ENCODE measurements around the gene PLA2G4E.

Gene PLA2G4E

GRCh38 chr15:41978534-41978933 lies 42.3 kb downstream of the PLA2G4E start:
- H3K4me3 ChIP-seq (ENCODE audit: insufficient read depth, low read depth, low read length): no peak overlapping the region
- H3K27ac ChIP-seq (ENCODE audit: insufficient read depth, low read depth, low read length, poor library complexity, severe bottlenecking): no peak overlapping the region
- no peaks in the 10 kb centered on the region for H3K36me3 ChIP-seq (ENCODE audit: control insufficient read depth, insufficient read depth, low read length)
- H3K27me3 ChIP-seq (ENCODE audit: control insufficient read depth, insufficient read depth, low read length, poor library complexity, severe bottlenecking): no peaks in the 10 kb centered on the region
- 86 to 92% methylated on average over 4 of the region's 4 CpGs for WGBS, 2 experiments
- H3K9me3 ChIP-seq (ENCODE audit: control insufficient read depth, low read length): no peaks in the 10 kb centered on the region
- H3K4me1 ChIP-seq (ENCODE audit: control insufficient read depth, insufficient read depth, low read length): no peaks in the 10 kb centered on the region

GRCh38 chr15:41977757-41978383 lies 43.0 kb downstream of the PLA2G4E start:
- H3K36me3 ChIP-seq (ENCODE audit: control insufficient read depth, insufficient read depth, low read length): no peaks in the 10 kb centered on the region
- no peaks in the 10 kb centered on the region for H3K9me3 ChIP-seq (ENCODE audit: control insufficient read depth, low read length)
- H3K4me3 ChIP-seq (ENCODE audit: insufficient read depth, low read depth, low read length): no peak overlapping the region
- H3K4me1 ChIP-seq (ENCODE audit: control insufficient read depth, insufficient read depth, low read length): no peaks in the 10 kb centered on the region
- H3K27ac ChIP-seq (ENCODE audit: insufficient read depth, low read depth, low read length, poor library complexity, severe bottlenecking): no peak overlapping the region
- 90 to 94% methylated on average over 5 to 6 of the region's 6 CpGs for WGBS, 2 experiments
- no peaks in the 10 kb centered on the region for H3K27me3 ChIP-seq (ENCODE audit: control insufficient read depth, insufficient read depth, low read length, poor library complexity, severe bottlenecking)

DNA sequence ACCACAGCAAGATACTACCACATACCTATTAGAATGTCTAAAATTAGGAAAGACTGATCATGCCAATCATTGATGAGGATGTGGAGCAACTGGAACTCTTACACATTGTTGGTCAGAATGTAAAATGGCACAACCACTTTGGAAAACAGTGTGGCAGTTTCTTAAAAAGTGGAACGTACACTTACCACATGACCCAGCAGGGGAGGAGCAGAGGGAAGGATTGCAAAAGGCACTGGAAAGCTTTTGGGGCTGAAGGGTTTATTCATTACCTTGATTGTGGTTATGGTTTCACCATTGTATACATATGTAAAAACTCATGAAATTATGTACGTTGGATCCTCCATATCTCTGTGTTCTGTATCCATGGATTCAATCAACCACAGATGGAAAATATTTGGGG lies 45.2 kb downstream of the PLA2G4E start:
- Histone ChIP-seq H3K27me3 (ENCODE audit: control insufficient read depth, insufficient read depth, low read length, poor library complexity, severe bottlenecking) (no peaks in the 10 kb centered on the region), H3K36me3 (ENCODE audit: control insufficient read depth, insufficient read depth, low read length) (no peaks in the 10 kb centered on the region), H3K9me3 (ENCODE audit: control insufficient read depth, low read length) (no peaks in the 10 kb centered on the region), H3K4me1 (ENCODE audit: control insufficient read depth, insufficient read depth, low read length) (peaks cover 6% of the 10 kb centered on the region), H3K27ac (ENCODE audit: insufficient read depth, low read depth, low read length, poor library complexity, severe bottlenecking) (no peak overlapping the region), H3K4me3 (ENCODE audit: insufficient read depth, low read depth, low read length) (no peak overlapping the region)
- 80 to 88% methylated on average over 1 to 2 of the region's 2 CpGs for WGBS, 2 experiments

GRCh38 chr15:41974041-41974440 lies 46.8 kb downstream of the PLA2G4E start:
- Histone ChIP-seq H3K9me3 (ENCODE audit: control insufficient read depth, low read length) (no peaks in the 10 kb centered on the region), H3K36me3 (ENCODE audit: control insufficient read depth, insufficient read depth, low read length) (no peaks in the 10 kb centered on the region), H3K27me3 (ENCODE audit: control insufficient read depth, insufficient read depth, low read length, poor library complexity, severe bottlenecking) (no peaks in the 10 kb centered on the region), H3K4me1 (ENCODE audit: control insufficient read depth, insufficient read depth, low read length) (peaks cover 6% of the 10 kb centered on the region), H3K4me3 (ENCODE audit: insufficient read depth, low read depth, low read length) (no peak overlapping the region), H3K27ac (ENCODE audit: insufficient read depth, low read depth, low read length, poor library complexity, severe bottlenecking) (no peak overlapping the region)
- WGBS, 2 experiments: 86 to 93% methylated on average over 1 of the region's 1 CpG

DNA sequence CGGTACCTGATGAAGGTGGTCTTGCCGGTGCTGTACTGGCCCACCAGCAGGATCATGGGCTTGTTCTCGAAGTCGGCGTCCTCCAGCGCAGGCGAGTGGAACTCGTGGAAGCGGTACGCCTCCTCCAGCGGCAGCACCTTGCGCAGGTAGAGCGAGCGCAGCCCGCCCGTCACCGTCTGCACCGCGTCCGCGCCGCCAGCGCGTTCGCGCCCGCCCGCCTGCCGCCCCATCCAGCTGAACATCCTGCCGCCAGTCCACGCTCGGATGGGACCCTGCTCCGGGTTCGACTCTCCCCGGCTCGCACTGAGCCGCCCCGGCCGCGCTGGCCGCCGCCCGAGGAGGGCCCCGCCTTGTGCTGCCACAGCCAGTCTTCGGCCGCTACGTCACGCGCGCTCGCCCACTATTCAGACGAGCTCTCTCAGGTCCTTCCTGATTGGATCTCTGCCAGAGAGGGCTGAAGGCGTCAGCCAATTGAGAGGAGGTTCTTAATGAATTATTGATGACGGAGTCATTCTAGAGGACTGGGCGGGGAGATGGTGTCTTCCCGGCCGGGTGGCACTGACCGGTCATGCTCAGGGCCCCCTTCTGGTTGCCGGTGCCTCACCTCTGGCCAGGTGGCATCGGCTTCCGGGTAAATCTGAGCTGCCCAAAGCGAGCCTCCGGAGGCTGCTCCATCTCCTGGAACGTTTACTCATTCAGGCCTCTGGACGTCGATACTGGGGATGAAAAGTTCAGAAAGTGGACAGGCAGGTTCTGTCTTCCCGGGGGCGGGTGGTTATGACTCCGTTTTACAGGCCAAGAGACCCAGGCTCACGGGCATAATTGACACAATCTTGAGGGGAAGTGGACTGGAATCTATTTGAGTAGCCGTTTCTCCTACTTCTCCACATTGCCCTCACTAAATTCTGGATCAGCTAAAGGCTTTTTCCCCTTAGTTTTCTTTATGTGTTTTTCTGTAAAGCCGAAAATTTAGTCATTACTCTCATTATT lies 48.3 kb downstream of the PLA2G4E start, which contains the start of gene EHD4:
Gene EHD4 (minus strand): TSS at position 305 of the 990 bp plus-strand sequence. CDS start 63 bp downstream, at position 242.
- Histone ChIP-seq H3K27ac (ENCODE audit: insufficient read depth, low read depth, low read length, poor library complexity, severe bottlenecking) (no peak within 1 kb of the TSS), H3K36me3 (ENCODE audit: control insufficient read depth, insufficient read depth, low read length) (no peaks in the 10 kb centered on the region), H3K4me3 (ENCODE audit: insufficient read depth, low read depth, low read length) (peak within 1 kb of the TSS; percentile 79), H3K27me3 (ENCODE audit: control insufficient read depth, insufficient read depth, low read length, poor library complexity, severe bottlenecking) (no peaks in the 10 kb centered on the region), H3K4me1 (ENCODE audit: control insufficient read depth, insufficient read depth, low read length) (peaks cover 6% of the 10 kb centered on the region), H3K9me3 (ENCODE audit: control insufficient read depth, low read length) (no peaks in the 10 kb centered on the region)
- WGBS, 2 experiments: 2 to 3% methylated on average over 72 of the region's 72 CpGs

- H3K36me3 ChIP-seq (ENCODE audit: control insufficient read depth, insufficient read depth, low read length): no peaks in the 10 kb centered on the region
- peak overlapping the region; percentile 79 for H3K4me3 ChIP-seq (ENCODE audit: insufficient read depth, low read depth, low read length)
- WGBS, 2 experiments: 1% methylated on average over 46 of the region's 46 CpGs
- no peaks in the 10 kb centered on the region for H3K27me3 ChIP-seq (ENCODE audit: control insufficient read depth, insufficient read depth, low read length, poor library complexity, severe bottlenecking)
- no peaks in the 10 kb centered on the region for H3K9me3 ChIP-seq (ENCODE audit: control insufficient read depth, low read length)
- H3K27ac ChIP-seq (ENCODE audit: insufficient read depth, low read depth, low read length, poor library complexity, severe bottlenecking): no peak overlapping the region
- peaks cover 6% of the 10 kb centered on the region for H3K4me1 ChIP-seq (ENCODE audit: control insufficient read depth, insufficient read depth, low read length)
Measured at GRCh38 chr15:41971895-41972252, 49.0 kb downstream of the PLA2G4E start.

DNA sequence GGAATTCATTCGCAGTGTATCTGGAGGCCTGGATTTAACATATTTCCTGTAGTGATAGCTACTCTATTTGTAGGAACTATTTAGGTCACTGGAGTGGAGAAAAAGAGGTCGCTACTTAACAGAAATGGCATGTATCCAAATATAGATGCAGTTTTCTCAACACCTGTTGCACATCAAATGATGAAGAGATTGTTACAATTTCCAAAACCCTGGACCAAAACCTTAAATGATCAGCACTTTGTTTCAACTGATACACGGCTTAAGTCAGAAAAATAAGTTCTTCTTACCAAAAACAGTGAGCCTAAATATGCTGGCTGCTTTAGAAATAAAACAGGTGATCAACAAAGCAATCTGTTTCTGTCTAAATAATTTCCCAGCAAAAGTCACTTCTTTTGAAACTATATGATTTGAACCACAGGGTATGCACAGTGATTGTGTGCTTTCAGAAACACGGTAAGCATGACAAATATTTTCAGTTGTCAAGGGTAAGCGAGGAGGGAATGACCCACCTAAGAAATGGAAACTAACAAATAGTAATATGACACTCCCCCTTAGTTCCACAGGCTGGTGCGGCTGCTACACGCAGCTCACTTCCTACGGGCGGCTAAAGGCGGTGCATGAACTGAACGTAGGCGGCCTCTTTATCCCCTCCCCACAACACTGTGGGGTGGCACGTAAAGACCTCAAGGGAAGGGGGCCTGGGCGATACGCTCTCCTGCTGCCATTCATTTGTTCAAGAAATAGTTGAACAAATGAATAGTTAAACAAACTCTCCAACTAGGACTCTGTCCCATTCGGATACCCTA lies 49.5 kb downstream of the PLA2G4E start:
- H3K27me3 ChIP-seq (ENCODE audit: control insufficient read depth, insufficient read depth, low read length, poor library complexity, severe bottlenecking): no peaks in the 10 kb centered on the region
- H3K27ac ChIP-seq (ENCODE audit: insufficient read depth, low read depth, low read length, poor library complexity, severe bottlenecking): no peak overlapping the region
- peak overlapping the region; percentile 79 for H3K4me3 ChIP-seq (ENCODE audit: insufficient read depth, low read depth, low read length)
- no peaks in the 10 kb centered on the region for H3K36me3 ChIP-seq (ENCODE audit: control insufficient read depth, insufficient read depth, low read length)
- 14 to 15% methylated on average over 16 of the region's 16 CpGs for WGBS, 2 experiments
- no peaks in the 10 kb centered on the region for H3K9me3 ChIP-seq (ENCODE audit: control insufficient read depth, low read length)
- H3K4me1 ChIP-seq (ENCODE audit: control insufficient read depth, insufficient read depth, low read length): peaks cover 6% of the 10 kb centered on the region

- Histone ChIP-seq H3K9me3 (ENCODE audit: control insufficient read depth, low read length) (no peaks in the 10 kb centered on the region), H3K36me3 (ENCODE audit: control insufficient read depth, insufficient read depth, low read length) (no peaks in the 10 kb centered on the region), H3K27ac (ENCODE audit: insufficient read depth, low read depth, low read length, poor library complexity, severe bottlenecking) (no peak overlapping the region), H3K4me3 (ENCODE audit: insufficient read depth, low read depth, low read length) (no peak overlapping the region), H3K27me3 (ENCODE audit: control insufficient read depth, insufficient read depth, low read length, poor library complexity, severe bottlenecking) (no peaks in the 10 kb centered on the region), H3K4me1 (ENCODE audit: control insufficient read depth, insufficient read depth, low read length) (peaks cover 6% of the 10 kb centered on the region)
- WGBS, 2 experiments: 94 to 100% methylated on average over 1 of the region's 1 CpG
Measured at GRCh38 chr15:41970456-41970855, 50.4 kb downstream of the PLA2G4E start.

DNA sequence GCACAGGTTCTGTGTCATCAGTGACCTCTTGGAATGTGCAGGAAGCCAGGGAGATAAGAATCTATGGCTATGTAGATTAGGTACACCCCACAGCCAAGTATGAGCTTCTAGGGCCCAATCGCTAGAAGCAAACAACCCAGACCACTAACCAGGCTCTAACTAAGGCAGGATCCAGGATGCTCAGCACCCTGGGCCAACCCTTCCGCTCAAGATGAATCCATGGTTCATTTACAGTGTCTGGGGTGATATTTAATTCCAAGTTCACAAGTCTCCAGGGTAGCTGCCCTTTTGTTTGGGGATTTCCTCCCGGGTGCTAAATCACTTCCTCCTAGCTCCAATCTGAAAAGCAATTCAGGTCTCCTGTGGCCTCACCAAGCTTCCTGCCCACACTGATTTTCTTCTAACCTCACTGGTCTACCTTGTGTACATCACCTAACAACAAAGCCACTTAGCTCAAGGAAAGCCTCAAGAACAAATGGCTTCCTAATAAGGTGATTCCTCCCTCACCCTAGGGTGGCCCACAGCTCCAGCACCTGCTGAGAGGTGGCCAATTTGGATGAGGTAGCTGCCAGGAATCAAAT lies 50.9 kb downstream of the PLA2G4E start:
- no peak overlapping the region for H3K4me3 ChIP-seq (ENCODE audit: insufficient read depth, low read depth, low read length)

More for the DNA sequence above, 50.9 kb downstream of the PLA2G4E start:
- H3K27ac ChIP-seq (ENCODE audit: insufficient read depth, low read depth, low read length, poor library complexity, severe bottlenecking): no peak overlapping the region
- peaks cover 6% of the 10 kb centered on the region for H3K4me1 ChIP-seq (ENCODE audit: control insufficient read depth, insufficient read depth, low read length)
- H3K27me3 ChIP-seq (ENCODE audit: control insufficient read depth, insufficient read depth, low read length, poor library complexity, severe bottlenecking): no peaks in the 10 kb centered on the region
- no peaks in the 10 kb centered on the region for H3K36me3 ChIP-seq (ENCODE audit: control insufficient read depth, insufficient read depth, low read length)
- WGBS, 2 experiments: 81 to 82% methylated on average over 3 of the region's 3 CpGs
- H3K9me3 ChIP-seq (ENCODE audit: control insufficient read depth, low read length): no peaks in the 10 kb centered on the region

Data from ectodermal cell (in vitro differentiated cells).